GM18499 (cell line): Measurements from ENCODE around the gene TARBP1.

Source experiments
- ATAC-seq: cut with Tn5 transposase; IDR thresholded peaks from one replicate; pipeline ENCODE4 v1.9.1; 2021; ENCODE audit warnings: moderate number of reproducible peaks; ENCODE audit not compliant: insufficient read depth, unreplicated experiment

Gene TARBP1

GRCh38 chr1:234458352-234459017 is 20.5 kb downstream of the TARBP1 start:
- ATAC-seq = no peak

GRCh38 chr1:234454926-234455325 is 24.1 kb downstream of the TARBP1 start:
- no peak for ATAC-seq

DNA sequence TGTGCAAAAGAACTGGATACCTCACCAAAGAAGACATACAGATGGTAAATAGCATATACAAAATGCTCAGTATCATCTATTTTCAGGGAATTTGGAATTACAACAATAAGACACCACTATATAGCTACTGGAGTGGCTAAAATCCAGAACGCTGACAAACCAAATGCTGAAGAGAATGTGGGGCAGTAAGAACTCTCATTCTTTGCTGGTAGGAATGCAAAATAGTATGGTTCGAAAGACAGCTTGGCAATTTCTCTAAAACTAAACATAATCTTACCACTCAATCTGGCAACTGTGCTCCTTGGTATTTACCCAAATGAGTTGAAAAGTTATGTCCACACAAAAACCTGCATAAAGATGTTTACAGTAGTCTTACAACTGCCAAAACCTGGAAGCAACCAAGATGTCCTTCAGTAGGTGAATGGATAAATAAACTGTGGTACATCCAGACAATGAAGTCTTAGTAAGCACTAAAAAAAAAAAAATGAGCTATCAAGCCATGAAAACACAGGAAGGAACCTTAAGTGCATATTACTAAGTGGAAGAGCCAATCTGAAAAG is 26.5 kb downstream of the TARBP1 start:
- ATAC-seq = no peak

- no peak for ATAC-seq
Observed at GRCh38 chr1:234440348-234440747, 38.6 kb downstream of the TARBP1 start.

GRCh38 chr1:234438579-234438978 is 40.4 kb downstream of the TARBP1 start:
- ATAC-seq = no peak

DNA sequence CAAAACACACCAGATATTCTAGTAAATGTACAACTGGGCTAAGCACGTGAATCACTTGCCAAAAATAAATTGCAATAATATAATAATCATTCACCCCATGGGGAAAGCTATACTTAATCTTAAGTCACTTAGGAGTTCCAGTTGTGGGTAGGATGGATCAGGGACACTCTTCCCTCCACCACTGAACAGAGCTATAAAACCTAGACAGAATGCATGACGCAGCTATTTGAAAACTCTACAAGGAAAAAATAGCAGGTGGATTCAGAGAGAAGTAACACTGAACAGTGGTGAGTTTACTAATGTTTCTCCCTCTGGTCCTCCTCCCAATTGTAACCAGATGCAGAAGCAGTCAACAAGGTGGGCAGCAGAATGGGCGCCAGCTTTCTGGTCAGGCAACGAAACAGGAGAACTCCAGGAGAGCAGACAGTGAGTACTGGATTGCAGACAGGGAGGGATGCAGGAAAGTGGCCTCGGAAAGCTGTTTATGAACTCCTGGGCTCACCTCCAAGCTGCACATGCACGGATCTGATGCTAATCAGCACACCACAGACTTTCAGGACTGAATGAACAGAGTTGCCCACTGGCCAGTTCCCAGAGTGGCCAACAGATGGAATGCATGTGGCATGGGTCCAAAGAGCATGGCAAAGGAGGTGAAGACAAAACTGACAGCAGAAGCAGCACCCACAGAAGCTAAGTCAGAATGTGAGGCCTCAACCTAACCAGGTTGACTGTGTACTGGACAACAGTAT is 41.4 kb downstream of the TARBP1 start:
- ATAC-seq = no peak

DNA sequence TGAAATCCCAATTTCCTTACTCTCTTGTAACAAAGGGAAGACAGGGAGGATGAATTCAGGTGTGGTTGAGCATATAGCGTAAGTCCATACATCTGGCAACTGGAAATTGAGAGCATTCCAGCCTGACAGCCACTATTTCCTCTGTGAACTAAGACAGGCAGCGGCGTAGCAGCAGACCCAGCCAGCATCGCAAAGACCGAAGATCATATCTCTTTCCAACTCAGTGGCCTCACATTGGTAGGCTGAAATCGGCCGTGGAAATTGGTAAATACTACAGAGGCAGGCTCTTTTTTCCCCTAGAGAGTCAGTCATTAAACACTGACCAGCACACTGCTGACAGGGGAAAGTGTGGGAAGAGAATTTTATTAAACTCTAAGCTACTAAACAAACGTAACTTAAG is 43.4 kb downstream of the TARBP1 start:
- no peak for ATAC-seq

DNA sequence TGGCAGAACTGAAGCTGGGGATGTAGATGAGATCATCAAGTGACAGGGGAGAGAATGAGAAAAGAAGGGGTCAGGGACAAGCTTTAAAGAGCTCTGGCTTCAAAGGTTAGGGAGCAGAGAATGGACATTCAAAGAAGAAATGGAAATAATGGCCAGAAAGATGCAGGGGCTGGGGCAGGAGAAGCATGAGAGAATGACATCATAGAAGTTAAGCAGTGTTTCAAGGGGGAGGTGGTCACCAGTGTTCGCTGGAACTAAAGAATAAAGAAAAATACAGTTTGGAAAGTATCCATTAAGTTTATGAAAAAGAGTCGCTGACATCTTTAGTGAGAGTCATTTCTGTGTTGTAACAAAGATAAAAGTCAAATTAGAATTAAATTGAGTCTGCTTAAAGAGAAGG is 44.3 kb downstream of the TARBP1 start:
- ATAC-seq = no peak

DNA sequence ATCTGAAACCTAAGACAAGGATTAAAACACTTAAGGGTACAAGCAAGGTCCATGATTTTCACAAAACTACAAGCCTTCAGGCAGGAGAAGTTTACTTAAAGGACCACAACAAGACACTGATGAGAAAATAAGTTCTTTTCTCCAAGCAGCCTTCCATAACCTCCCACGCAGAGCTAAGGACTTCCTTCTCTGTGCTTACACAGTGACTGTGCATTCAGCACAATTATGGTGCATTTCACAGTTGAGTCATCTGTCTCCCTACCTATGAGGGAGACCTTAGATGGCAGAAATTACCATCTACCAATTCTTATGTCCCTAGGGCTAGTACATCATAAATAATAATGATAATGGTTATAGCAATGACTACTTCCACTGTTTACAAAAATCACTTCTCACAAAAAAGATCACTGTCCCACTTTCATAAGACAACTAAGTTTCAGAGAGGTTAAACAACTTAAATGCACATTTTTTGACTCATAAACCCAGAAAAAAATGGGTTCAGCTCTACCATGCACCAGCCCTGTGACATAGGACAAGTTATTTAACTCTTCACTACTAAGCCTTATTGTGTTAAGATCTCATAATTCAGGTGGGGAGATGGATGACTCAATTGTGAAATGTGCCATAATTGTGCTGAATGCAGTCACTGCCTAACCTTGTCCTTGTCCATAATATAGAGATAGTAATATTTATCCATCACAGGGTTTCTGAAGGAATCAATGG is 45.3 kb downstream of the TARBP1 start:
- no peak for ATAC-seq

GRCh38 chr1:234431255-234431654 is 47.7 kb downstream of the TARBP1 start:
- ATAC-seq = no peak

- ATAC-seq = no peak
Observed at GRCh38 chr1:234430691-234431090, 48.3 kb downstream of the TARBP1 start.

DNA sequence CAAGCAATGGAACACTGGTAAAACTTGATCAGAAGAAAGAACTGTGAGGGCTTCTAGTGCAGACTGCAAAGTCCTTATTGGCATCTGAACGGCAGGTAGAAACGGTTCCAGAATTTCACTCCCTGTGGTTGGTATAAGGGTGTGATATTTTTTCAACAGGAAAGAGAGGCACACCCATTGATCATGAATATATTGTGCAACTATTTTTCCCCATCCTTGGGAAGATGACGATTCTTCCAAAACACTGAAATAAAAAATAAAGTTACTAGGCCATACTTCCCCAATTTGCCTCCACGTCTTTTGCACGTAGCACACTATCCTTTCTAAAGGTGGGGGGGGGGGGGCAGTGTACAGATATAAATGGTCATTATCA is 49.6 kb downstream of the TARBP1 start:
- ATAC-seq = no peak

DNA sequence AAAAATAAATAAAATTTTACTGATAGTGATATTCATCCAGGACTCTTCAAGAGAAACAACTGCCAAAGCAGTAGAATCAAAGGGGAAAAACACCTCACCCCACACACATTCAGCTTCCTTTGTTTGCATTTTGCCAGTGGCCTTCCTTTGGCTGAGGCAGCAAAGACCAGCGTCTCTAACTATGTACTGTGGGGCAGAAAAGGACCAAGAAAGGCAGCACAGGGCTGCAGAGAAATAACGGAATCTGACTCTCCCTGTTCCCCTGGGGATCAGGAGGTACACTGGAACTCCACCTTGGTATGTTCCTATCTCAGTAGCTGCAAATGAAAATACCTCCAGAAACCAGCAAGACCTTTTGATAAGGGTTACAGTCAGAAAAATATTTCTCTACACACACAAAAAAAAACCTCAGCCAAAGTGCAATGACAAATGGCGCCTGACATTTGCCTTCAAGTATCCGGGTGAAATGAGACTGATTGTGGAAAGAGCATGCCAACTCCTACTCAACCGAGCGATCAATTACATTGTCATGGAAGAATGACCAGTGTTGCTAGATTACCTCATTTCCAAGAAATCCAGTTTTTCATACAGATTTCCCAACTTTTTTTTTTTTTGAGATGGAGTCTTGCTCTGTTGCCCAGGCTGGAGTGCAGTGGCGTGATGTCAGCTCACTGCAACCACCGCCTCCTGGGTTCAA is 50.9 kb downstream of the TARBP1 start:
- no peak for ATAC-seq

- no peak for ATAC-seq
Observed at GRCh38 chr1:234413990-234414389, 65.0 kb downstream of the TARBP1 start.

DNA sequence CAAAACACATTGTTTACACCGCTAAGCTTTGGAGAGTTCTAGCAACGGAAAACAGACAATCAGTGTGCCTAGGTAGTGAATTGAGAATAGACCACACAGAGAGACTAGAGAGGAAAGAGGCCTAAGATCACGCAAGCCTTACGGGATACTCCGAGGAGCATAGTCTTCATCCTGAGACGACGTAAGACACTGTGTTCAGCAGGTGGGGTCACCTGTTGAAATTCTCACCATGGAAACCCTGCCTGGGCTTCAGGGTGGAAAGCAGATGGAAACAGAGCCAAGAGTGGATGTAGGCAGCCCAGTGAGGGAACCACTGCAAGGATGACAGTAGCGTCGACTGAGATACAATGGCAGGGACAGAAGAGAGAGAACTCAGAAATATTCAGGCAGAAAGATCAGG is 65.5 kb downstream of the TARBP1 start:
- no peak for ATAC-seq

DNA sequence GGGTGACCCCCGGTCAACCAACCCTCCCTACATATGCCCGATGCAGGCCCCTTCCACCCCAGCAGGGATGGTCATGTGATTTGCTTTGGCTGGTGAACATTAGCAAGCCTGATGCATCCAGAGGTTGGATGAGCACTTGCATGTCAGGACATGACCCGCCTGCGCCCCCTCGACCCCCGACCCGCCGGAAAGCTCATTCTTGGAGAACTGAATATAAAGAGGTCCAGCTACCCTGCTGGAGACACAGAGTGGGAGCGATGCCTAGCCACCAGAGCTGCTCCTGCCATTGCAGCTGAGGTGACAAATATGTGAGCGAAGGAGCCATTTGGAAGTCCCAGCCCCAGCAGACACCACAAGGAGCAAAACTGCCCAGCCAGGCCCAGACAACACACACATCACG is 66.1 kb downstream of the TARBP1 start:
- no peak for ATAC-seq

- no peak for ATAC-seq
Observed at GRCh38 chr1:234409328-234409727, 69.7 kb downstream of the TARBP1 start.

GRCh38 chr1:234408757-234409156 is 70.2 kb downstream of the TARBP1 start:
- ATAC-seq = no peak

DNA sequence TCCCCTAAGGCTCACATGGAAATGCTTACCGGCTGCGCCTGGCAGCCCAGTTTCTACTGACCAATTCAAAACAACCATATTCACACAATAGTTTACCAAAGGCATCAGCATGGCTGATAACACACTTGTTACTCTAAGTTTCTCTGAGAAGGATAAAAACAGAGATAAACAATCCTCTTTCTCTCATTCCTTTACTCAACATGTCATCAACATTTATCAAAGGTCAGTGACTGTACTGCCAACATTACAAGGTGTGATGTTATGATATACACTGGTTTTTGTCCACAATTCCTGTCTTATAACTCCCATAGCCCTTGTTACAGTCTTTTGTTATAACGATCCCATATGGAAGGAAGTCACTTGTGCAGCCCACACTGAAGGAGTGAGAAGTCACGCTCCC is 72.1 kb downstream of the TARBP1 start:
- no peak for ATAC-seq

DNA sequence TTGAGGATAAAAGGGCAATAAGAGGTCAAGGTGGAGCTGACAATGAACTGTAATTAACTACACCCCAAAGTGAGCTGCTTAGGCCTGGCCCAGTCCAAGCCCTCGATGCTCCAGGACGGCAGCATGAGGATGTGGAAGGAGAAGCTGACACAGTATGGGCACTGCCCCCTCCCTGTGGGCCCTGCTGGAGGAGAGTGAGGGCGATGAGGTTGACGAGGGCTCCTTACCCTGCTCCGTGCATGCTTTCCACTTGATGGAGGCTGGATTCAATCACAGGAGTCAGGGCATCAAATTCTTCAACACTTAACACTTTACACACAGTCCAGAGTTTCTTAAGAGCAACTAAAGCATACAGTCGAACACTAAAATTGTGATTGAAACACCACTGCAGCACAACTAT is 73.3 kb downstream of the TARBP1 start:
- no peak for ATAC-seq

- ATAC-seq = no peak
Observed at GRCh38 chr1:234402939-234403338, 76.0 kb downstream of the TARBP1 start.
